ENCODE measurements around the gene EBF3.

The EBF3 gene

DNA sequence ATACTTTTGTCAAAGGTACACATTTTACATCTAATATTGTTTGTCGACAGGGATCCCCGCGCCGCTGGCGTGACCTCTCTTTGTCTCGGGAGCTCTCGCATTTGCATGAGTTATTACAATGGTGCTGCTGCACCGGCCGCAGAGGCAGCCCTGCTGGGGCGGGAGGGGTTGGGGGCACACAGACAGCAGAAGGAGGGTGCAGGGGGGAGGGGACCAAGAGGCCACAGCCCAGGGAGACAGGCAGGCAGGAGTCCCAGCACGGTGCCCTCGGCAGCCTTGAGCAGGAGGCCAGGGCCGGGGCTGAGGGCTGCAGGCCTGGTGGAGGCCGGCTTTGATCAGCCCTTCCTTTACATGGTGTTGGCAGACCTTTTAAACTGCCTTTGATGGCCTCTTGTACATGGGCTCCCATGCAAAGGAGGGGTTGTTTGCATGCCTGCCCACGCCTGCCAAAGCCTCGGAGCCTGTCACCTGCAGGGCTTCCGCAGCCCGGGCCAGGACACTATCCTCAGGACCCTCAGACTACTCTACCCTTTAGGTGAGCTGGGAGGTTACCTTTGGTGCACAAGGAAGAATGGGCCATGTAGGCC lies 95.5 kb downstream of the EBF3 start:
- DNase-seq = no peak

DNA sequence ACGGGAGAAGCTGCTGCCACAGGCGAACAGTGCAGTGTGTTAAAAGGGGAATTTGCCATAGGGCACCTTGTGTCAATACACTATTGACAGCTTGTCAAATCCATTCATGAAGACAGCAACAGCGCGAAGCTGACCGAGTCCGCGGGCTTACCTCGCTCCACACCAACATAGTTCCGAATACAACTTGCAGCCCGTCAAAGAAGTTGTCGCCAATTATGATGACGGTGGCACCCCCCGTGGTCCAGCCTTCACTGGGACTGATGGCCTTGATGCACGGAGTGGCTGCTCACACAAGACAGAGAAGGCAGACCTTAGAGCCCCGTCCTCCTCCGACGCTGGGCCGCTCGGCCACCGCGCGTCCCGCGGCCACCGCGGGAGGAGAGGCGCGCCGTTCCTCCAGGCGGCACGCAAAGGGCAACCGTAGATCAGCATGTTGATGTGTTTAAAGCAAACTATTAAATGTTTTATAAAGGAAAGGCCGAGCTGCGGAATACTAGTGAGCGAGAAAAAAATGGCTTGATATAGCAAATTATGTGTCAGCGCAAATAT lies 96.4 kb downstream of the EBF3 start:
- DNase-seq = no peak

DNA sequence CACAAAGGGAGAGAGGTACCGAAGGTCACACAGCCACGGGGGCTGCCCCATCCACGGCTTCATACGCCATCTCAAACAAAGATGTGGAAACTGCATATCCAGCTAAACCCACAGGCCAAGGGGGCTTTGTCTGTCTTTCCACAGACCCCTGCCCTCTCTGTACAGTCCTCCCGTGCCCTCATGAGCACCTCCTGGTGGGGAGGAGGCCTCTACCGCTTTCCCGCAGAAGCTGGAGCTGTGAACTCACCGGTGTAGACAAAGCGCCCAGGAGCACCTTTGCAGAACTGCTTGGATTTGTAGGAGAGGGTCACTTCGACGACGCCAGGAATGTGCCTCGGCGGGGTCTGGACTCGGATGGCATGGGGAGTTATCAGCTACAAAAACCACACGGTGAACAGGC lies 97.2 kb downstream of the EBF3 start:
- DNase-seq = no peak

DNA sequence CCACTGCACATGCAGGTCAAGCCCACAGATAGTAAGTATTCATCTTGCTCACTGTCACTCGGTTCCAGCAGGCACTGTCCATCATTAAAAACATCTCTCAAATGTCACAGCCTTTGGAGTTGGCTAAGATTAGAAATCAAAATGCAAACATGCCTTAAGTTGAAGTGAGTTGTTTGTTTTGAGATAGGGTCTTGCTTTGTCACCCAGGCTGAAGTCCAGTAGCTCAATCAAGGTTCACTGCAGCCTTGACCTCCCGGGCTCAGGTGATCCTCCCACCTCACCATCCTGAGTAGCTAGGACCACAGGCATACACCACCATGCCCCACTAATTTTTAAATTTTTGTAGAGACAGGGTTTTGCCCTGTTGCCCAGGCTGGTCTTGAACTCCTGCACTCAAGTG lies 98.1 kb downstream of the EBF3 start:
- no peak for DNase-seq

DNA sequence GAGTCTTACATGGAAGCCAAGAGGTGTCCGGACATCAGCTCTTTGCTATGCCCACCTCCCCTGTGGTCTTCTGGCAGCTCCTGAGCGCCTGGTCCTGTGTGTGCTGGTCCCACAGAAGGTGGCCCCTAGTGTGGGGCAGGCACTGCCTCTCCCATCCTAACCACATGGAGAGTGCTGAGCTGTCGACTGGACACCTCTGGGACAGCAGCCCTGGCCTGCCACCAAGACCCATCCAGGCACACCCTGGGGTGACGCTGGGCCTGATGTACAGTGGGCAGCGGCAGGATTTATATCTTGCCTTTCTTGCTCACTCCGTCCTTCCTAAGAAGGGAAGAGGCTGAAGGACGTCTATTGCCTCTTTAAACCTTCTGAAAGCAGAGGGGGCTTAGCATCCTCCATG lies 98.7 kb downstream of the EBF3 start:
- DNase-seq = no peak

DNA sequence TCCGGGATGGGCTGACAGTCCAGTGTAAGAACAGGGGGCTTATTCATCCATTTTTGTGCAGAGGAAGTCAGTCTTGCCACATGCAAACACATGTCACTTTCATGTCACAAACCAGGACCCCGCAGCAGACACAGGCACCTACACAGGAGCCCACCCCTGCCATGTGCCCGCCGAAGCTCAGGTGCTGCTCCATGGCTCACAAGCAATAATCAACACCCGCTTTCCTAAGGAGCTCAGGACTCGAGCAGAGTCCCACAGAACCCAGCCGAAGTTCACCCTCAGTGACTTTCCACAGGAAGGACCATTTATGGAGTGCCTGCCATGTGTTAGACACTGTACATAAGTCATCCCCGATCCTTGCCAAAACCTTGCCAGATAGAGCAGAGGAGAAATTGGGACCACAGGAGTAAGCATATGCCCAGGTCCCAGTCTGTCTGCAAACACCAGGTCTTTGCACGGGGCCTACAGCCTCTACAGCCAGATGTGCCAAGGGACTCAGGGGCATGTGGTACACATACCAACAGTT lies 99.4 kb downstream of the EBF3 start:
- no peak for DNase-seq

DNA sequence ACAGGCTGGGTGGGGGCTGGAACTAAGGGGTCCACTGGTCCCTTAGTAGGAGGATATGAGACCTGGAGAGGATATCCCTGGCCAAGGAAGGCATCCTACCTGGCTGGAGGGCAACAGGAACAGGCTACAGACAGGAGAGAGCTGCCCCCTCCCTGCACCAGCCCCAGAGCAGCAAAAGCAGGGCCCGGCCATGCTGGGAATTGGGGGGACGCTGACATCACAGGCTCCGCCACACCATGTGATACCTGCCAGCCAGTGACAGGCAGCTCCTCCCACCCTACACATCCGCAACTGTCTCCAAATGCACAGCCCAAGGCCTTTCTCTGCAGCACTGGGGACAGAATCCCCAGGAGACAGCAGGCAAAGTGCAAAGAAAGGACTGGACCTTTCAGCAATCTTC lies 100.0 kb downstream of the EBF3 start:
- no peak for DNase-seq

DNA sequence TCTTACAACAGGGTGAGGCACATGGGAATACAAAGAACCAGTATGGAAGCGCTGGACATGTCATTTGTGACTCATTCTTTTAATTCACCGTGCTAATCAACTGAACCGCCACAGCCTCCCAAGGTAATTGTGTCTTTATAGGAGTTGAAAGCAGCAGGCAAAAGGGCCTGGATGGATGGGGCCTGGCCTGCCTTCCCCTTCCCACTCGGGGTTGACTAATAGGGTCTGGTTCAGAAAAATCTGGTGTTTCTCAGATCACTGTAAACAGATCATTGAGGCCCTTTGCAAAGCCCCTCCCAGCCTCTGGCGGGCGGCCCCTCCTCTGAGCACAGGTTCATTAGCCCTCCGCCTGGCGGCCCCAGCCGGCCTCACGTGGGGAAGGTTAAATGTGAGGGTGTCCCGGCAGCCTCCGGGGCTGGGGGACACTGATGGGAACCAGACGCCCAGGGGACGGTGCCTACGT lies 100.8 kb downstream of the EBF3 start:
- DNase-seq = no peak

DNA sequence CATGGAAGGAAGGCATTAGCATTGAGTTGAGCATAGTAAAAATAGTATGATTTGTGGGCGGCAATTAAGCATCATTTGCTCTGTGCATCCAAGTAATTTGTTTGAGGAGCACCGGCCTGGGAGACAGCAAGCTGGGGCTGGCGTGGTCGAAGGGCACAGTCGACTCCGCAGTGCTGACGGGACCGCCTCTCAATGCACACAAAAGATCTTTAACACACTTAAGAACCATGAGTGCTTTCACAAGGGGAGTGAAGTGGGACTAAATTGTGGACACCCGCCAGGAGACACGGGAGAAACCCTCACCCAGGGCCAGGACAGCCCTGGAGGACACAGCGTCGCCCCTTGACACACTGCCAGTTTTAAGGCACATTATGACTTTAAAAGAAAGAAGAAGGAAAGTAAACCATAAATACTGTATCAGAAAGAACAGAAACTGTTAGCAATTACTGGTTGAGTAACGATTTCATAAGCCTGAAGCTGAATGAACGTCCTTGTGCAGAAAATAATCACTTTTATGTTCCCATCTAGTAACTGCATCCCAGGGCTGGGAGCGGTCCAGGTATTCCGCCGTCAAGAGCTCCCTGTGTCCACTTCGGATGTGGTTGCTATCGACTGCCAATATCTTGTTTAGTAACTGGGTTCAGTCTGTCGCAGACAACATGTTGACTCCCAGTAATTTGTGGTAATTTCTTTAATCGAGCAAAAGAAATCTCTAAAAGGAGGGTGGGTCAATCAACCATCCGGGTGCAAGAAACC lies 102.1 kb downstream of the EBF3 start:
- DNase-seq = no peak

DNA sequence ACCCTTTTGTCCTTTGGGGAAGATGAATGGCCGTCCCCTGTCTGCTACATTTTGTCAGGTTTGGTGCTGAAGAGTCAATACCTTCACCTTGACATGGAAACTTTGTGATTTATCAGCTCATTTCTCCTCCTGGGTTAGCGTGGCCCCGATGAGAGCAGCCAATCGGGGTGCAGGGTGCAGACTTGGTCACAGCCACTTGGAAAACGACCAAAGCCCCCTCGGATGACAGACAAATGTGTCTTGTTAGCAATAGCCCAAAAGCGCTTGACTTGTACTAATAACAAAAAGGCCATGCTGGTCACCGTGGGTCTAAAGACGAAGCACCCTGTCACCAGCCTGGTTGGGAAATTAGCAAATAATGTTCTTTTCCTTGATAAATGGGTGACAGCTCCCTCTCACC lies 103.7 kb downstream of the EBF3 start:
- no peak for DNase-seq

DNA sequence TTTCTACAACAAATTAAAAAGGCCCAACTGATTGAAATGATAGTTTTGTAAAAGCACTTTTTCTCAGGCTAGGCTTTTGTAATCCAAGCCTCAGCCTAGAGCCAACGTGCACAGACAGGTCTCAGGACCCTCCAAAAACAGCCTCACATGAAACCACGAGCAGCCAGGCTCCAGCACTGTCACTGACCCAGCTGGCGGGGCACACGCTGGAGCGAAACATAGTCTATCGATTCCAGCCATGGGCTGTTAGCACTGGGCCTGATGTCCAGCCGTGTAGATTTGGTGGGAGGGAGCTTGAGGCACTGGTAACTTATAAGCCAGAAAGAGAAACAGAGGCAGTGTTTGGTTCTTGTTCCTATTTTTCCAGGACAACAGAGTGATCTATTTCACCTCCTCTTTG lies 104.5 kb downstream of the EBF3 start:
- no peak for DNase-seq

DNA sequence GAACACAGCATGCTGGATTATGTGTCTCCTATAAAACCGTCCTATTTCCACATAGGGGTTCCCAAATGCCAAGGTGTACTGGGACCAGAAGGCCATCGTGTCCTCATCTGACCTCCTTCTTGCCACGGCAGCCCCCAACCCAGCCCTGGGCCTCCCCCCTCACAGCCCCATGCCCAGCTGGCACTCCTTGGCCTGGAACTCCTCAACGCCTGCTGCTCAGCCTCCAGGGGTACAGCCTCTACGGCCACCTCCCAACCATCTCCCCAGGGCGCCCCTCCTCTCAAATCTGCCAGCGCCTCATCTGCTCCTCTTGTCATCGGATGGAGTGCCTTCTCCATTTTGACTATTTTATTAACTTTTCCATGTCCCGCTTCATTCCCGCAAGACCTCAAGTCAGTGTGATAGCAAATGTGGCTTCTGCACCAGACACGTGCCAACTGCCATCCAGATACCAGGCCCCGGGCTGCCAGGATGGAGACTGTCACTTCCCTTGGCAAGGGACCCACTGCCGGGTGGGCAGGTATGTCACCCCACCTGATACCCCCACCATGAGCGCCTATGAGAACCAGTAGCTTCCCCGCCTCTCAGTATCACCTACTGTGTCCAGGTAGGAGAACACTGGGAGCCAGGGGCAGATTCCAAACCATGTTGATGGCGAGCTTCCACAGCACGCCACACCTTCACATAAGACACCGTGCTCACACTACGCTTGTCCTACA lies 106.7 kb downstream of the EBF3 start:
- no peak for DNase-seq

DNA sequence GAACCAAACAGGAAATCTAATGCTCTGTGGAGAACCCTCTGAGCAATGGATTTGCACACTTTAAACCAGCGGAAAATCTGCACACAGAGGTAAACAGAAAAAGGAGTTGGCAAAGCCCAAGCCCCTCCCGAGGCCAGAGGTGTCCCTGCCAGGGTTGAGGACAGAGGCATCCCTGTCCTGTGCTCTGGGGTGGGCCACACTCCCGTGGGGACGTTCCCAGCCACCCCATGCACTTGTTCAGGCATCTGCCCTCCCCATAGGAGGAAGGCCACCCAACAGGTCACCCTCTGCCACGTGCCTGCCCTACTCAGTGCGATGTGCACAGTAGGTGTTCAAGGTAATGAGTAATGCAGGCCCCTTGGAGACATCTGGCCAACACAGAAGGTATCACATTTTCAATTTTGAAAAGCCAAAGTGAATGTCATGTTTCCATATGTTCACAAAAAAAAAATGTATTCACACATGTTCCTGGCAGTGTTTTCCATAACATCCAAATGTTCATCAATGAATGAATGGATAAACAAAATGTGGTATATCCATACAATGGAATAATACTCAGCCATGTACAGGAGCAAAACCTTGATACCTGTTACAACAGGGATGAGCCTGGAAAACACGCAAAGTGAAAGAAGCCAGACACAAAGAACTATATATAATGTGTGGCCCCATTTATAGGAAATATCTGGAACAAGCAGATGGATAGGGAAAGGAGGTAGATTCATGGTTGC lies 108.1 kb downstream of the EBF3 start:
- no peak for DNase-seq

DNA sequence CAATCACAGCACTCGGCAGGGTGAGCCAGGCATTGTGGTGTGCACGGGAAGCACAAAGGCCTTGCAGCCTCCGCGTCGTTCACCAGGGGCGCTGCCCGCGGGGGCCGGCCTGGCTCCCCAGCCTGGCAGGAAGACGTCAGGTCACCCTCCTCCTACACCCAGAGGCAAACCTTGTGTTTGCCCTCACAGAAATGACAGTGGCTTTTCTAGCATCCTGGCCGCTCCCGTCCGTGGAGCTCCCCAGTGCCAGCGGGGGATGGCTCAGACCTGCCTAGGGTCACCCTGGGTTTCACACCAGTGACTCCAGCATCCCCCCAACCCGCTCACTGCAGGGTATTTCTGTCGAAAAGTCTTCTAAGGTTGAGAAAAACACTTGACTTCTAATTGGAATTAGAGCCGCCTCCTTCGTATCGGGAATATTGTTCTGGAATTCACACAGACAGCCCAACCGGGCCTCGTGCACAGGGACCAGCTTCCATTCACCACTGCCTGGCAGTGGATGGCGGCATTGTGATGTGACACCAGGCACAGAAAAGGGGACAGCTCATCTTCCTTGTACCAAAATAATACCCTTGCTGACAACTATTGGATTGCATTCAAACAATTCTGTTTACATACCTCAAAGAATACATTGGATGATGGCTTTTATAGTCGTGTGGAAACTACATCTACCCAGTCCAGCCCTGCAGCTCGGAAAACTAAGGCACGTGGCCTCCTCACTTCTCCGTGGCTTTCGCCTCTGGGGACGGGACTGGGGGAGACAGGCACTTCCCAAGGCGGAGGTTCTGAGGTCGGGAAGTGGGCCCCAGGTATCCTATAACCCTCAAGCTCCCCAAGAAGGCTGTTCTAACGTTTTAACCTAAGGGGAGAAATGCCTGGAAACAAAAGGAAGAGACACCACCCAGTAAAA lies 109.0 kb downstream of the EBF3 start:
- DNase-seq = no peak

DNA sequence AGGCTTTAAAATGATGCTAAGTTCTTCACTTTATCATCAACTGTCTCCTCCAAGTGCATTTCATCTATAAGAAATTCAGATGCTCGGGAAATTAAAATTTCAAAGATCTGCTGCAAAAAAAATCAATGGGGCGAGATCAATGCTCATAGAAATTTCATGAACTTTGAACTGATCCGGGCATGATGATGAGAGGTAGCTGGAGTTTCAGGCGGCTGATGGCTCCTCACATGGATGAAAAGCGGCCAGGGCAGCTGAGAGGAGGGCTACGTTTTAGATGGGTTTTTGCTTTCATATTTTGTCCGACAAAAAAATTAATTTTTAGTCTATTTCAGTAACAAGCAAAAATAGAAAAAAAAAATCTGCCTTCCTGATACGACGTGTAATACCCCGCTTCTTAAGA lies 109.9 kb downstream of the EBF3 start:
- DNase-seq = no peak

DNA sequence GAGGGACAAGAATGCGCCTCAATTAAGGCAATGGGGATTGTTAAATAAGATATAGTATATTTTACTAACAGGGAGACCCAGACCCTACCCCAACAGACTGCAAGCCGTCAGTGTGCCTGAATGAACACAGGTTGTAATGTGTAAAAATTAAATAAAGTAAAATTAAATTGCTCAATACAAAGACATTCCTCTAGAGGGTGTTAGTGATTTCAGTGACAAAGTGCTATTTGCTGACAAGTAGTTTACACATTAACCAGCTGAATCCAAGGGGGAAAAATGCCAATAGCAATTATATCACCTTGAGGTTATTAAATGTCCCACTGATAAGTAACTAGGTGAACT lies 110.5 kb downstream of the EBF3 start:
- DNase-seq = no peak

DNA sequence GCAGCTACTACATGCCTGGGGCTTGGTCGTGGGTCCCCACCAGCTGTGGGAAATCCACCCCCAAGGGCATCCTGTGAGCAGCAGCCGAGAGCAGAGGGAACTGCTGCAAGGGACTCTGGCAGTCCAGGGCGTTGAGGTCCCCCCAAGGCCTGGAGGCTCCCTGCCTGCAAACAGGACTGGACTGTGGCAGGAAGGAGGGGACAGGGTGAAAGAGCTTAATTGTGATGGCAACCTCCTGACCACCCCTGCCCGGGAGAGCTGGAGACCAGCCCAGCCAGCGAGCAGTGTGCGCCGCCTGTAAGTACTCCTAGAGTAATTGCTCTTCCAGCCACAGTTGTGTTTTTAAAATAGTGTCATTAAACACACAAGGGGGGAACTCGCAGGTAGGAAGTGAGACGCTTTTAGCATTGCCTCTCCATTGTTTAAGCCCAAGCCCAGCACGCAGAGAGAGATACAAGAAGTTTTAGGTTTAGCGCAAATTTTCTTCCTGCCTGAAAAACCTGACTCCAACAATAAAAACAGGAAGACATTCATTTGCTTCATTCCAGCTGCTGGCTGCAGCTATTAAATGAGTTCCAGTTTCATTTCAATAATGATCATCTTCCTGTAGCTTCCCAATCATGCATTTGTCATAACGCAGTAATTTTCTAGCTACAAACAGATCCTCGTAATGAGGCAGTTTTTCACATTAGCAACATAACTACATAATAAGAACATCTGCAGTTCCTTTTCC lies 111.1 kb downstream of the EBF3 start:
- no peak for DNase-seq

DNA sequence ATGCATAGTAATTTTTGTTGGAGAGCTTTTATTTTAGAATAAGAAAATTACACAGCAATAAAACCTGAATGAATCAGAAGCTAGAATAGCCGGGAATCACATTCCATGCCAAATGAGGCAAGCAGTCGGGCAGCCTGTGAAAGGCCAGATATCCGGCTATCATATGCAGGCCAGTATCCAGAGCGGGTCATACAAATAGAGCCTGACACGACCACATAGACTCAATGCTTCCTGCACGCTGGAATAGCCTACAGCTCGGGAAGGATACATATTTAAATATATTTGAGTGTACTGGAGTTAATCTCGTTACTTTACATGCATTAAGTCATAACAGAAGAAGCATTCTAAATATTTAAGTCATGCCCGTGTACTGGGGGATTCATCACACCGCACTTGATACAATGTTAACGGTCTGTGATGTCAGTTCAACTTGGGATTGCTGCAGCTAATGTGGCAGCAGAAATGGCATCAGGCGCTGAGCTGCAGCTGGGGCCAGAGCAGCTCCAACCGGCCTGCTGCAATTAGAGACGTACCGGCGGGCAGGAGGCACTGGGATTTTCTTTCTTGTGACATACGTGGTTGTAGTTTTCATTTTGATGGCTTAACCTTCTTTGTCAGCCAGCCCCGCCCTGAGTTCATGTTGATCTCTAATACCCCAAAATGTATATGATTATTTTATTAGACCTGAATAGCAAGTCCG lies 112.0 kb downstream of the EBF3 start:
- no peak for DNase-seq

DNA sequence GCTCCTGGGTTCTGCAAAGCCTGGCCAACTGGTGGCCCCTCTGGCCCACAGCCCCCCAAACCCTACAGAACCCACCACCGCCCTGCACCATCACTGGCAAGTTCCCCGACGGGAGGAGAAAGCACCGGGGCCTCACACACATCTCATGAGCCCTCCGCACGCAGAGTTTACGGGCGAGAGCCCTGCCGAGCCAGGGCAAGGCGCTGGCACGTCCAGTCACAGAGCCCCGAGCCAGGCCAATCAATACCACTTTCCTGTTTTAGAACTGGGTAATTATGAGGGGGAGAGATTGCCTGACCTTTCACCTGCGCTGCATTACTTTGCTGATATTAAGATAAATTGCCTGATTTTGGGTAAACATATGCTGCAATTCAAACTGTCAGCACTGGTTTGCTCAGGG lies 113.3 kb downstream of the EBF3 start:
- no peak for DNase-seq

DNA sequence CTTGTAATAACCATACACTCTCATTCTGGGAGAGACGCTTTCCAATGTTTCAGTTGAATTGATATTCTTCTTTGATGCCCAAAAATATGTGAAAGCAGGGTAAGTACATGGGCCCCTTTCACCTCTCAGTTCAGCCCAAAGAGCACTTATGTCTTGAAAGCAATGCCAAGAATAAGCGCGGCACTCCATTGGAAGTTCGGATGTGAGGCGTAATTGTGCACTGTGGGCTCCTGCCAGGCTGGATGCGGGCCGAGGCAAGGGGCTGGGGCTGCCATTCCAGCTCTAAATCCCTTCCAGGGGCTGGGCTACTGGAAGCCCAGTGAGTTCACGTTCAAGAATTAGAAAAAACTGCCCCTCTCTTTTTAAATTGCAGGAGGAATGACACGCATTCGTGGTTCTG lies 113.8 kb downstream of the EBF3 start:
- no peak for DNase-seq

DNA sequence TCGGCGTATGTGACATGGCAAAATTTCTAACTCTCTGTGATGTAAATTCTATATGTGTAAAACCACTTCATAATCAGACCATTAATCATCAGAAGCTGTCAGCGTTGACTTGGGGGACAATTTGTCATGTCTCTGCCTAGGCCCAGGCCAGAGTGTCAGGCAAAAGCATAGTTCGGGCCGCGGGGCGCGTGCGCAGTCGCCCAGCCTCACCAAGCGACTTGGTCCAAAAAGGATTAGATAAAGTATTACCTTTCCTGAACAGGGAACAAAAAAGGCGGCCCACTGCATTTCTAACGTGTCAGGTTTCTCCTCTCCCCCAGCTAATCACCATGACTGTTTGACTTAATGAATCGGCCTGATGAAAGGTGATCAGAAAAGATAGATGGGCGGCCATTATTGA lies 114.2 kb downstream of the EBF3 start:
- DNase-seq = no peak

All from NCI-H2081 treated with DMSO at 0.1 percent for 48 hours (cell line).